H1 (cell line): ENCODE data around the gene RHOBTB1. TPM values are rescaled to one million over a fixed set of nuclear protein-coding genes. Genes with fewer than 3 reads are reported as not detected.

ENCODE experiments used
- CTCF ChIA-PET: fragments of 300-600 bp; sonication (Branson Sonifier 250); formaldehyde crosslinking; loops from one replicate; lab custom pipeline; 2021; ENCODE audit not compliant: partially characterized antibody; lab: Charles Lee
- POLR2A ChIA-PET: fragments of 300-600 bp; sonication (Branson Sonifier 250); formaldehyde crosslinking; loops from one replicate; lab custom pipeline; 2021; ENCODE audit warnings: inconsistent platforms; ENCODE audit not compliant: partially characterized antibody; lab: Charles Lee
- DNase-seq, 2 experiments: peaks; one replicate each; pipeline versions ENCODE4 v3.0.0 to v3.0.0-alpha.2; 2010 to 2022; ENCODE audit warnings: low spot score in 2 of 2, low read depth in 1 of 2, mixed read lengths in 1 of 2
- FAIRE-seq: peaks from 2 replicates; lab custom pipeline; 2011; peaks lifted over from hg19 to GRCh38; lab: Jason Lieb, UNC
- H2AFZ ChIP-seq: 2 replicates; pipeline ENCODE4 v1.8.1; 2012; ENCODE audit warnings: low read length, inconsistent platforms
- H2AK5ac ChIP-seq: 2 replicates; pipeline ENCODE4 v1.6.1; 2013; ENCODE audit warnings: low read depth, low read length
- H2BK120ac ChIP-seq: replicated peaks from 2 replicates; pipeline ENCODE3; 2013; ENCODE audit warnings: low read depth, low read length, inconsistent platforms
- H2BK12ac ChIP-seq: 2 replicates; pipeline ENCODE4 v1.6.1; 2013; ENCODE audit warnings: low read depth, low read length
- H2BK15ac ChIP-seq: 2 replicates; pipeline ENCODE4 v1.6.1; 2013; ENCODE audit warnings: low read length
- H2BK20ac ChIP-seq: 2 replicates; pipeline ENCODE4 v1.6.1; 2013; ENCODE audit warnings: low read length
- H2BK5ac ChIP-seq: 2 replicates; pipeline ENCODE4 v1.6.1; 2013; ENCODE audit warnings: low read depth, low read length
- H3K14ac ChIP-seq: 2 replicates; pipeline ENCODE4 v1.6.1; 2013; ENCODE audit warnings: inconsistent platforms; ENCODE audit not compliant: insufficient read length
- H3K18ac ChIP-seq: 2 replicates; pipeline ENCODE4 v1.6.1; 2013; ENCODE audit warnings: low read length; ENCODE audit errors: extremely low read depth
- H3K23ac ChIP-seq: 2 replicates; pipeline ENCODE4 v1.6.1; 2013; ENCODE audit warnings: inconsistent platforms; ENCODE audit not compliant: insufficient read length
- H3K23me2 ChIP-seq: 2 replicates; pipeline ENCODE4 v1.6.1; 2013; ENCODE audit warnings: low read depth, low read length
- H3K27ac ChIP-seq: 2 replicates; pipeline ENCODE4 v1.6.1; 2011; ENCODE audit warnings: low read depth, low read length, inconsistent platforms
- H3K27me3 ChIP-seq, 4 experiments: replicated peaks in 1 of 4; 1 replicate in 1 of 4; 2 replicates in 3 of 4; pipeline versions ENCODE4 v1.6.1 to v1.8.1; 2011 to 2013; ENCODE audit warnings: low read length in 3 of 4, mild to moderate bottlenecking in 3 of 4, inconsistent platforms in 2 of 4, mixed read lengths in 2 of 4, moderate library complexity in 1 of 4; ENCODE audit not compliant: control insufficient read depth in 3 of 4, insufficient read depth in 3 of 4; ENCODE audit errors: extremely low read depth in 1 of 4
- H3K36me3 ChIP-seq, 4 experiments: 2 replicates each; pipeline versions ENCODE4 v1.6.1 to v1.8.1; 2011 to 2013; ENCODE audit warnings: mild to moderate bottlenecking in 4 of 4, low read length in 3 of 4, moderate library complexity in 2 of 4, control low read depth in 1 of 4, inconsistent platforms in 1 of 4; ENCODE audit not compliant: insufficient read depth in 4 of 4, control insufficient read depth in 2 of 4
- H3K4ac ChIP-seq: replicated peaks from 2 replicates; pipeline ENCODE3; 2013; ENCODE audit warnings: low read length, low read depth, mixed read lengths, inconsistent platforms; ENCODE audit not compliant: insufficient read length
- H3K4me1 ChIP-seq, 4 experiments: replicated peaks in 1 of 4; 1 replicate in 1 of 4; 2 replicates in 3 of 4; pipeline versions ENCODE4 v1.6.1 to v1.8.1; 2011 to 2013; ENCODE audit warnings: low read length in 3 of 4, inconsistent platforms in 2 of 4, mixed read lengths in 1 of 4; ENCODE audit not compliant: insufficient read depth in 4 of 4, control insufficient read depth in 3 of 4
- H3K4me2 ChIP-seq, 2 experiments: 2 replicates each; pipeline versions ENCODE4 v1.6.1 to v1.8.1; 2011 to 2013; ENCODE audit warnings: low read depth in 2 of 2, low read length in 2 of 2, control low read depth in 1 of 2, inconsistent platforms in 1 of 2, mild to moderate bottlenecking in 1 of 2; ENCODE audit not compliant: insufficient read depth in 1 of 2
- H3K4me3 ChIP-seq, 4 experiments: fragments of 200-600, 300-600 bp in 1 of 4; sonication (generic), shearing (Covaris generic), sonication (Bioruptor Twin) in 1 of 4; 2 replicates each; pipeline versions ENCODE4 v1.5.1 to v1.8.1; 2011 to 2016; ENCODE audit warnings: low read length in 4 of 4, low read depth in 3 of 4, control low read depth in 2 of 4, inconsistent platforms in 2 of 4, mild to moderate bottlenecking in 2 of 4, mixed read lengths in 1 of 4, moderate library complexity in 1 of 4; ENCODE audit not compliant: insufficient read depth in 2 of 4; ENCODE audit errors: extremely low read depth in 1 of 4
- H3K56ac ChIP-seq: replicated peaks from 2 replicates; pipeline ENCODE3; 2013; ENCODE audit warnings: low read depth, mild to moderate bottlenecking, mixed read lengths, low read length, inconsistent platforms; ENCODE audit not compliant: insufficient read length
- H3K79me1 ChIP-seq: 2 replicates; pipeline ENCODE4 v1.6.1; 2013; ENCODE audit warnings: low read depth, low read length, control low read depth
- H3K79me2 ChIP-seq, 2 experiments: 2 replicates each; pipeline versions ENCODE4 v1.6.1 to v1.8.1; 2012 to 2013; ENCODE audit warnings: low read length in 2 of 2, mild to moderate bottlenecking in 2 of 2, inconsistent platforms in 1 of 2; ENCODE audit not compliant: insufficient read depth in 2 of 2, control insufficient read depth in 1 of 2
- H3K9ac ChIP-seq, 4 experiments: replicated peaks in 1 of 4; 1 replicate in 1 of 4; 2 replicates in 3 of 4; pipeline versions ENCODE4 v1.6.1 to v1.8.1; 2011 to 2013; ENCODE audit warnings: low read depth in 3 of 4, low read length in 3 of 4, control low read depth in 2 of 4, mild to moderate bottlenecking in 2 of 4, moderate library complexity in 2 of 4, inconsistent platforms in 1 of 4; ENCODE audit errors: extremely low read depth in 1 of 4
- H3K9me3 ChIP-seq, 2 experiments: 2 replicates each; pipeline versions ENCODE4 v1.6.1 to v1.8.1; 2012 to 2013; ENCODE audit warnings: mild to moderate bottlenecking in 2 of 2, moderate library complexity in 2 of 2, control low read depth in 1 of 2, inconsistent platforms in 1 of 2, low read depth in 1 of 2, low read length in 1 of 2, mixed read lengths in 1 of 2; ENCODE audit not compliant: insufficient read depth in 2 of 2
- H4K20me1 ChIP-seq, 2 experiments: replicated peaks in 1 of 2; 2 replicates each; pipeline versions ENCODE3 to v1.8.1; 2011 to 2013; ENCODE audit warnings: inconsistent platforms in 2 of 2, low read length in 2 of 2, mild to moderate bottlenecking in 1 of 2; ENCODE audit not compliant: insufficient read depth in 2 of 2, control insufficient read depth in 1 of 2
- H4K5ac ChIP-seq: 2 replicates; pipeline ENCODE4 v1.6.1; 2013; ENCODE audit warnings: low read length, low read depth, mixed read lengths, inconsistent platforms; ENCODE audit not compliant: insufficient read length
- H4K8ac ChIP-seq: 2 replicates; pipeline ENCODE4 v1.8.0; 2013; ENCODE audit warnings: mild to moderate bottlenecking, moderate library complexity, low read length, inconsistent platforms; ENCODE audit not compliant: insufficient read depth; ENCODE audit errors: extremely low read depth
- H4K91ac ChIP-seq: replicated peaks from 2 replicates; pipeline ENCODE3; 2013; ENCODE audit warnings: low read length, mixed read lengths, inconsistent platforms; ENCODE audit not compliant: insufficient read length
- CHD2 ChIP-seq: IDR thresholded peaks from 2 replicates; pipeline ENCODE4 v1.6.1; 2012; ENCODE audit warnings: low read length, improper control_type of control experiment
- POLR2AphosphoS5 ChIP-seq: IDR thresholded peaks from 2 replicates; pipeline ENCODE4 v1.6.1; 2011; ENCODE audit warnings: low read depth, low read length
- USF2 ChIP-seq: IDR thresholded peaks from 2 replicates; pipeline ENCODE4 v1.6.1; 2011; ENCODE audit warnings: low read length, improper control_type of control experiment
- WGBS, 2 experiments: shearing (Covaris generic) in 1 of 2; methylation state at CpG; one replicate each; pipeline versions ENCODE4 v1.1.6 to v1.1.7; 2013 to 2015; ENCODE audit warnings: low lambda C conversion rate in 2 of 2, mixed read lengths in 2 of 2, inconsistent platforms in 1 of 2, low coverage in 1 of 2, missing lambda C conversion rate in 1 of 2; ENCODE audit not compliant: insufficient replicate concordance in 2 of 2, insufficient coverage in 1 of 2, insufficient read length in 1 of 2; ENCODE audit errors: extremely low coverage in 1 of 2, missing lambda C conversion rate in 1 of 2; 5-methylcytosine and 5-hydroxymethylcytosine counted together
- polyA plus RNA-seq, 7 experiments: library from polyadenylated mRNA; depleted of rRNA in 3 of 7; stranded (reverse) in 5 of 7; unstranded in 2 of 7; fragments of >200 nt in 5 of 7; fragments of 200-250 nt in 2 of 7; gene quantifications; 1 replicate in 5 of 7; 2 replicates in 1 of 7; 4 replicates in 1 of 7; pipeline versions ENCODE4 v1.2.1 to v1.2.3, GENCODE V29; 2011 to 2013; ENCODE audit warnings: missing spikeins in 2 of 7, mixed read lengths in 2 of 7
- total RNA-seq: library from RNA; stranded (reverse); fragmentation: NEBNext Ultra II Directional; extraction: Animal tissue kit (Norgen Biotek cat#: 25700); gene quantifications from 2 replicates; pipeline ENCODE4 v1.2.1, GENCODE V29; 2021

The RHOBTB1 gene
- total and polyA plus RNA-seq, 2 of the 8 experiments (the other 6 are each of a cell fraction or from before 2014, with no cell fraction given): 6.1 to 7.4 TPM

- Histone ChIP-seq H3K4me3 (no peak overlapping the region), H3K27ac (no peak overlapping the region), H2BK15ac (no peak overlapping the region), H3K23me2 (no peaks in the 10 kb centered on the region), H3K18ac (no peak overlapping the region), H2BK5ac (no peak overlapping the region), H3K36me3 (no peaks in the 10 kb centered on the region), H4K91ac (no peak overlapping the region), H3K56ac (no peak overlapping the region), H4K5ac (no peak overlapping the region), H2BK120ac (no peak overlapping the region), H3K27me3 (peaks cover 0 to 2% (median 0%) of the 10 kb centered on the region in 4 experiments; a peak in 1 of 7 replicates), H3K4ac (no peak overlapping the region), H3K14ac (no peak overlapping the region), H3K23ac (no peak overlapping the region), H3K79me1 (no peaks in the 10 kb centered on the region), H2BK20ac (no peak overlapping the region), H4K20me1 (no peaks in the 10 kb centered on the region), H3K4me1 (no peaks in the 10 kb centered on the region), H3K9me3 (no peaks in the 10 kb centered on the region), H3K79me2 (no peaks in the 10 kb centered on the region), H2BK12ac (no peak overlapping the region), H4K8ac (no peak overlapping the region), H3K9ac (no peak overlapping the region), H3K4me2 (no peak overlapping the region), H2AFZ (no peak overlapping the region), H2AK5ac (no peak overlapping the region)
- 89% methylated on average over 2 of the region's 2 CpGs; no CpG with 5 or more reads in 1 of the 2 experiments for WGBS, 2 experiments
- POLR2A ChIA-PET: no interaction called here
- FAIRE-seq: no peak
- no peak for TF ChIP-seq POLR2AphosphoS5
- TF ChIP-seq CHD2: no peak
- no peak for TF ChIP-seq USF2
- CTCF ChIA-PET: no interaction called here
- no peak for DNase-seq
Measured at GRCh38 chr10:60835049-60835448, 108.9 kb downstream of the RHOBTB1 start.
